ENCODE data around the gene TBL2. TPM values are rescaled to one million over a fixed set of nuclear protein-coding genes. Genes with fewer than 3 reads are reported as not detected.
A peak's percentile ranks its signal among the peaks of the same experiment; 100 is the strongest.

TBL2 gene
- total and polyA plus RNA-seq, 10 of the 15 experiments (the other 5 are each of a cell fraction or from before 2014, with no cell fraction given): 1.1 to 49.7 (median 26.7) TPM

DNA sequence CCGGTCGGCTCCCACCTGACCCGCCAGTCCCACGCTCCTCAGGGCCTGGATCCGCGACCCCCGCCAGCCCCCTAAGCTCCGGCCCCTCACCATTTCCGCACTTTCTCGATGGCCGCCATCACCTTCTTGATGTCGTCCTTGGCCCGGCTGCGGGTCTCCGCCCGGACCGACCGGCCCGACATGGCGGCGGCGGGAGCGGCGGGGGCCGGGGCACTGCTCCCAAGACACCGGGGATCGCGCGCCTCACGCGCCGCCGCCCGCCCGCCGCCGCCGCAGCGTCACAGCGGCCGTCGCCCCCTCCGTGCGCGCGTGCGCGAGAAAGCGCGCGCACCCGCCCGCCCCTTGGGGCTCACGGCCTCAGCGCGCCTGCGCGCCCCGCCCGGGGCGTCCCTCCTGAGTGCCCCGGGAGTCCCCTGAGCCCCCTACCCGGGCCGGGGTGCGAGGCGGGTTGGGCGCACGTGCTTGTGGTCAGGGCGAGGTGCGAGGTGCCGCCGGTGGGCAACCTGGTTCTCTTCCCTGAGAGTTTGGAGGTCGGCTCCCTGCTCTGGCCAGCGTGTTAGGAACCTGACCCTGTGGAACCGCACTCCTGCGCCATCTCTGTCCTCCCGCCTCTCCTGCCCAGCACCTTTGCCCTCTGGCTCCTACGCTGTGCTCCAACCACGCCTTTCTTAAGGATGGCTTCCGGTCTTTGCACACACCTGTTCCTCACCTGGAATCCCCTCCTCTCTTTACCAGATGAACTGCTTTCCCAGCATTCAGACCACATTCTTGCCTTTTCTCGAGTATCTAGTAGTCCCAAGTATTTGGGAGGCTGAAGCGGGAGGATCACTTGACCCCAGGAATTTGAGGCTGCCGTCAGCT is 20.8 kb downstream of the TBL2 start, which contains the start of gene BCL7B (continued):
- TF ChIP-seq, protein P1, sequence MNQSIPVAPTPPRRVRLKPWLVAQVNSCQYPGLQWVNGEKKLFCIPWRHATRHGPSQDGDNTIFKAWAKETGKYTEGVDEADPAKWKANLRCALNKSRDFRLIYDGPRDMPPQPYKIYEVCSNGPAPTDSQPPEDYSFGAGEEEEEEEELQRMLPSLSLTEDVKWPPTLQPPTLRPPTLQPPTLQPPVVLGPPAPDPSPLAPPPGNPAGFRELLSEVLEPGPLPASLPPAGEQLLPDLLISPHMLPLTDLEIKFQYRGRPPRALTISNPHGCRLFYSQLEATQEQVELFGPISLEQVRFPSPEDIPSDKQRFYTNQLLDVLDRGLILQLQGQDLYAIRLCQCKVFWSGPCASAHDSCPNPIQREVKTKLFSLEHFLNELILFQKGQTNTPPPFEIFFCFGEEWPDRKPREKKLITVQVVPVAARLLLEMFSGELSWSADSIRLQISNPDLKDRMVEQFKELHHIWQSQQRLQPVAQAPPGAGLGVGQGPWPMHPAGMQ (IDR thresholded peaks at IDR 0.05; ENCODE audit: borderline replicate concordance): no peak
- TF ChIP-seq, protein P2, sequence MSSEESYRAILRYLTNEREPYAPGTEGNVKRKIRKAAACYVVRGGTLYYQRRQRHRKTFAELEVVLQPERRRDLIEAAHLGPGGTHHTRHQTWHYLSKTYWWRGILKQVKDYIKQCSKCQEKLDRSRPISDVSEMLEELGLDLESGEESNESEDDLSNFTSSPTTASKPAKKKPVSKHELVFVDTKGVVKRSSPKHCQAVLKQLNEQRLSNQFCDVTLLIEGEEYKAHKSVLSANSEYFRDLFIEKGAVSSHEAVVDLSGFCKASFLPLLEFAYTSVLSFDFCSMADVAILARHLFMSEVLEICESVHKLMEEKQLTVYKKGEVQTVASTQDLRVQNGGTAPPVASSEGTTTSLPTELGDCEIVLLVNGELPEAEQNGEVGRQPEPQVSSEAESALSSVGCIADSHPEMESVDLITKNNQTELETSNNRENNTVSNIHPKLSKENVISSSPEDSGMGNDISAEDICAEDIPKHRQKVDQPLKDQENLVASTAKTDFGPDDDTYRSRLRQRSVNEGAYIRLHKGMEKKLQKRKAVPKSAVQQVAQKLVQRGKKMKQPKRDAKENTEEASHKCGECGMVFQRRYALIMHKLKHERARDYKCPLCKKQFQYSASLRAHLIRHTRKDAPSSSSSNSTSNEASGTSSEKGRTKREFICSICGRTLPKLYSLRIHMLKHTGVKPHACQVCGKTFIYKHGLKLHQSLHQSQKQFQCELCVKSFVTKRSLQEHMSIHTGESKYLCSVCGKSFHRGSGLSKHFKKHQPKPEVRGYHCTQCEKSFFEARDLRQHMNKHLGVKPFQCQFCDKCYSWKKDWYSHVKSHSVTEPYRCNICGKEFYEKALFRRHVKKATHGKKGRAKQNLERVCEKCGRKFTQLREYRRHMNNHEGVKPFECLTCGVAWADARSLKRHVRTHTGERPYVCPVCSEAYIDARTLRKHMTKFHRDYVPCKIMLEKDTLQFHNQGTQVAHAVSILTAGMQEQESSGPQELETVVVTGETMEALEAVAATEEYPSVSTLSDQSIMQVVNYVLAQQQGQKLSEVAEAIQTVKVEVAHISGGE (CRISPR knock-in tag; IDR thresholded peaks at IDR 0.05): no peak
- TF ChIP-seq, protein P3, sequence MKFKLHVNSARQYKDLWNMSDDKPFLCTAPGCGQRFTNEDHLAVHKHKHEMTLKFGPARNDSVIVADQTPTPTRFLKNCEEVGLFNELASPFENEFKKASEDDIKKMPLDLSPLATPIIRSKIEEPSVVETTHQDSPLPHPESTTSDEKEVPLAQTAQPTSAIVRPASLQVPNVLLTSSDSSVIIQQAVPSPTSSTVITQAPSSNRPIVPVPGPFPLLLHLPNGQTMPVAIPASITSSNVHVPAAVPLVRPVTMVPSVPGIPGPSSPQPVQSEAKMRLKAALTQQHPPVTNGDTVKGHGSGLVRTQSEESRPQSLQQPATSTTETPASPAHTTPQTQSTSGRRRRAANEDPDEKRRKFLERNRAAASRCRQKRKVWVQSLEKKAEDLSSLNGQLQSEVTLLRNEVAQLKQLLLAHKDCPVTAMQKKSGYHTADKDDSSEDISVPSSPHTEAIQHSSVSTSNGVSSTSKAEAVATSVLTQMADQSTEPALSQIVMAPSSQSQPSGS (IDR thresholded peaks at IDR 0.05; ENCODE audit: low read length): no peak
- TF ChIP-seq, protein P4, sequence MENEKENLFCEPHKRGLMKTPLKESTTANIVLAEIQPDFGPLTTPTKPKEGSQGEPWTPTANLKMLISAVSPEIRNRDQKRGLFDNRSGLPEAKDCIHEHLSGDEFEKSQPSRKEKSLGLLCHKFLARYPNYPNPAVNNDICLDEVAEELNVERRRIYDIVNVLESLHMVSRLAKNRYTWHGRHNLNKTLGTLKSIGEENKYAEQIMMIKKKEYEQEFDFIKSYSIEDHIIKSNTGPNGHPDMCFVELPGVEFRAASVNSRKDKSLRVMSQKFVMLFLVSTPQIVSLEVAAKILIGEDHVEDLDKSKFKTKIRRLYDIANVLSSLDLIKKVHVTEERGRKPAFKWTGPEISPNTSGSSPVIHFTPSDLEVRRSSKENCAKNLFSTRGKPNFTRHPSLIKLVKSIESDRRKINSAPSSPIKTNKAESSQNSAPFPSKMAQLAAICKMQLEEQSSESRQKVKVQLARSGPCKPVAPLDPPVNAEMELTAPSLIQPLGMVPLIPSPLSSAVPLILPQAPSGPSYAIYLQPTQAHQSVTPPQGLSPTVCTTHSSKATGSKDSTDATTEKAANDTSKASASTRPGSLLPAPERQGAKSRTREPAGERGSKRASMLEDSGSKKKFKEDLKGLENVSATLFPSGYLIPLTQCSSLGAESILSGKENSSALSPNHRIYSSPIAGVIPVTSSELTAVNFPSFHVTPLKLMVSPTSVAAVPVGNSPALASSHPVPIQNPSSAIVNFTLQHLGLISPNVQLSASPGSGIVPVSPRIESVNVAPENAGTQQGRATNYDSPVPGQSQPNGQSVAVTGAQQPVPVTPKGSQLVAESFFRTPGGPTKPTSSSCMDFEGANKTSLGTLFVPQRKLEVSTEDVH (IDR thresholded peaks at IDR 0.05; ENCODE audit: low read depth, partially characterized antibody): no peak
- TF ChIP-seq BACH1 (IDR thresholded peaks at IDR 0.05; ENCODE audit: borderline replicate concordance) (peak; percentile 55), RBBP5 (conservative IDR thresholded peaks at IDR 0.05) (no peak), LARP7 (IDR thresholded peaks at IDR 0.05) (no peak; the same call in 1 of the 2 replicates), TARDBP (IDR thresholded peaks at IDR 0.05; ENCODE audit: borderline replicate concordance) (no peak), ZSCAN29 (IDR thresholded peaks at IDR 0.05) (0 out of 2 replicates have a peak, but pooled peaks have one; percentile 9), EP300 (IDR thresholded peaks at IDR 0.05; ENCODE audit: borderline replicate concordance in 1 of 2, control insufficient read depth in 1 of 2, low read depth in 2 of 2, low read length in 2 of 2) (no peak)
- TF ChIP-seq, protein P5, sequence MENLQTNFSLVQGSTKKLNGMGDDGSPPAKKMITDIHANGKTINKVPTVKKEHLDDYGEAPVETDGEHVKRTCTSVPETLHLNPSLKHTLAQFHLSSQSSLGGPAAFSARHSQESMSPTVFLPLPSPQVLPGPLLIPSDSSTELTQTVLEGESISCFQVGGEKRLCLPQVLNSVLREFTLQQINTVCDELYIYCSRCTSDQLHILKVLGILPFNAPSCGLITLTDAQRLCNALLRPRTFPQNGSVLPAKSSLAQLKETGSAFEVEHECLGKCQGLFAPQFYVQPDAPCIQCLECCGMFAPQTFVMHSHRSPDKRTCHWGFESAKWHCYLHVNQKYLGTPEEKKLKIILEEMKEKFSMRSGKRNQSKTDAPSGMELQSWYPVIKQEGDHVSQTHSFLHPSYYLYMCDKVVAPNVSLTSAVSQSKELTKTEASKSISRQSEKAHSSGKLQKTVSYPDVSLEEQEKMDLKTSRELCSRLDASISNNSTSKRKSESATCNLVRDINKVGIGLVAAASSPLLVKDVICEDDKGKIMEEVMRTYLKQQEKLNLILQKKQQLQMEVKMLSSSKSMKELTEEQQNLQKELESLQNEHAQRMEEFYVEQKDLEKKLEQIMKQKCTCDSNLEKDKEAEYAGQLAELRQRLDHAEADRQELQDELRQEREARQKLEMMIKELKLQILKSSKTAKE (IDR thresholded peaks at IDR 0.05; ENCODE audit: low read depth, poor library complexity, severe bottlenecking): no peak
- TF ChIP-seq, protein P6, sequence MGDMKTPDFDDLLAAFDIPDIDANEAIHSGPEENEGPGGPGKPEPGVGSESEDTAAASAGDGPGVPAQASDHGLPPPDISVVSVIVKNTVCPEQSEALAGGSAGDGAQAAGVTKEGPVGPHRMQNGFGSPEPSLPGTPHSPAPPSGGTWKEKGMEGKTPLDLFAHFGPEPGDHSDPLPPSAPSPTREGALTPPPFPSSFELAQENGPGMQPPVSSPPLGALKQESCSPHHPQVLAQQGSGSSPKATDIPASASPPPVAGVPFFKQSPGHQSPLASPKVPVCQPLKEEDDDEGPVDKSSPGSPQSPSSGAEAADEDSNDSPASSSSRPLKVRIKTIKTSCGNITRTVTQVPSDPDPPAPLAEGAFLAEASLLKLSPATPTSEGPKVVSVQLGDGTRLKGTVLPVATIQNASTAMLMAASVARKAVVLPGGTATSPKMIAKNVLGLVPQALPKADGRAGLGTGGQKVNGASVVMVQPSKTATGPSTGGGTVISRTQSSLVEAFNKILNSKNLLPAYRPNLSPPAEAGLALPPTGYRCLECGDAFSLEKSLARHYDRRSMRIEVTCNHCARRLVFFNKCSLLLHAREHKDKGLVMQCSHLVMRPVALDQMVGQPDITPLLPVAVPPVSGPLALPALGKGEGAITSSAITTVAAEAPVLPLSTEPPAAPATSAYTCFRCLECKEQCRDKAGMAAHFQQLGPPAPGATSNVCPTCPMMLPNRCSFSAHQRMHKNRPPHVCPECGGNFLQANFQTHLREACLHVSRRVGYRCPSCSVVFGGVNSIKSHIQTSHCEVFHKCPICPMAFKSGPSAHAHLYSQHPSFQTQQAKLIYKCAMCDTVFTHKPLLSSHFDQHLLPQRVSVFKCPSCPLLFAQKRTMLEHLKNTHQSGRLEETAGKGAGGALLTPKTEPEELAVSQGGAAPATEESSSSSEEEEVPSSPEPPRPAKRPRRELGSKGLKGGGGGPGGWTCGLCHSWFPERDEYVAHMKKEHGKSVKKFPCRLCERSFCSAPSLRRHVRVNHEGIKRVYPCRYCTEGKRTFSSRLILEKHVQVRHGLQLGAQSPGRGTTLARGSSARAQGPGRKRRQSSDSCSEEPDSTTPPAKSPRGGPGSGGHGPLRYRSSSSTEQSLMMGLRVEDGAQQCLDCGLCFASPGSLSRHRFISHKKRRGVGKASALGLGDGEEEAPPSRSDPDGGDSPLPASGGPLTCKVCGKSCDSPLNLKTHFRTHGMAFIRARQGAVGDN (IDR thresholded peaks at IDR 0.05): peak; percentile 96

Data from GM12878 (cell line).